Sigmoid colon (tissue), 4 donors: Measurements from ENCODE around the gene IDI1.

Experiments
- EP300 ChIP-seq, 4 donors: sonication (generic); formaldehyde crosslinking; IDR thresholded peaks; one replicate each; pipeline ENCODE4 v1.6.1; 2017; ENCODE audit warnings: antibody characterized with exemption in 4 of 4
- POLR2A ChIP-seq, 2 donors: fragments of 450-650 bp; IDR thresholded peaks; one replicate each; pipeline ENCODE4 v1.6.1; 2016; ENCODE audit warnings: antibody characterized with exemption in 2 of 2, mild to moderate bottlenecking in 2 of 2, moderate library complexity in 2 of 2
- POLR2AphosphoS5 ChIP-seq, 4 donors: sonication (generic); formaldehyde crosslinking; IDR thresholded peaks; one replicate each; pipeline ENCODE4 v1.6.1; 2017; ENCODE audit warnings: antibody characterized with exemption in 4 of 4
- TF ChIP-seq, protein P1 (sequence below), 4 experiments: fragments of 450-650 bp in 3 of 4; fragments of 200-600 bp in 1 of 4; IDR thresholded peaks; one replicate each; pipeline ENCODE4 v1.5.1; 2016 to 2019; ENCODE audit warnings: antibody characterized with exemption in 4 of 4, mild to moderate bottlenecking in 3 of 4, moderate library complexity in 2 of 4

DNA sequence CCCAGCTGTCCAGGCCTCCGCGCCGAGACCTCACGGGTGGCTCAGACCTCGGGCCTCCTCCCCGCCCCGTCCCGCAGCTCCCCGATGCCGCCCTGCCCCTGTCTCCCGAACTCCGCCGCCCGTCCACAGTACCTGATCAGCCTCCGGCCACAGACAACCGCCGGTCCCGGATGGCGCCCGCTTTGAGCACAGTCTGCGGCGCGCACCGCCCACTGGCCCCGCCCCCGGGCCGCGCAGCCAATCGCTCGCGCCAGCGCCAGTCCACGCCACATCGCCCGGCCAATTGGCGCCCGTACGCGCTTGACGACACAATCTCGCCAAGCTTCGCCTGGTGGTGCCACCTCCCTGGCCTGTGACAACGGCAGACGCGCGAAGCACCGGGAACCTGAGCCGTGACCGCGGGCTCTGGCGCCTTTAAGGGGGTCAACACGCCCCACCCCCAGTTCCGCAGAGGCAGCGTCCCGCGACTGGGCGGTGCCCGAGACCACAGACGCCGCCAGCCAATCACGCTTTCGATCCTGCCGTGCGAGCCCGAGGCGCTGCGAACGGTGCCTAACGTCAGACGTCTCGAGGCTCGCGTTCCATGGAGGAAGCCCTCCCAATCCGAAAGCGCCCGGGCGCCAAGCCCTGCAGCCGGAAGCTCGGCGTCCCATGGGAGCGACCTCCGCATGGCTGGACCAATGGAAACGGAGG is at the start of gene IDI1:
- peak in 1 of 4 donors; percentile 68 for TF ChIP-seq EP300 (IDR thresholded peaks at IDR 0.05)
- TF ChIP-seq, protein P1, sequence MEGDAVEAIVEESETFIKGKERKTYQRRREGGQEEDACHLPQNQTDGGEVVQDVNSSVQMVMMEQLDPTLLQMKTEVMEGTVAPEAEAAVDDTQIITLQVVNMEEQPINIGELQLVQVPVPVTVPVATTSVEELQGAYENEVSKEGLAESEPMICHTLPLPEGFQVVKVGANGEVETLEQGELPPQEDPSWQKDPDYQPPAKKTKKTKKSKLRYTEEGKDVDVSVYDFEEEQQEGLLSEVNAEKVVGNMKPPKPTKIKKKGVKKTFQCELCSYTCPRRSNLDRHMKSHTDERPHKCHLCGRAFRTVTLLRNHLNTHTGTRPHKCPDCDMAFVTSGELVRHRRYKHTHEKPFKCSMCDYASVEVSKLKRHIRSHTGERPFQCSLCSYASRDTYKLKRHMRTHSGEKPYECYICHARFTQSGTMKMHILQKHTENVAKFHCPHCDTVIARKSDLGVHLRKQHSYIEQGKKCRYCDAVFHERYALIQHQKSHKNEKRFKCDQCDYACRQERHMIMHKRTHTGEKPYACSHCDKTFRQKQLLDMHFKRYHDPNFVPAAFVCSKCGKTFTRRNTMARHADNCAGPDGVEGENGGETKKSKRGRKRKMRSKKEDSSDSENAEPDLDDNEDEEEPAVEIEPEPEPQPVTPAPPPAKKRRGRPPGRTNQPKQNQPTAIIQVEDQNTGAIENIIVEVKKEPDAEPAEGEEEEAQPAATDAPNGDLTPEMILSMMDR (IDR thresholded peaks at IDR 0.05) = no peak
- peak; percentile 85 to 89 for TF ChIP-seq POLR2A (IDR thresholded peaks at IDR 0.05)
- peak; percentile 87 to 98 (median 93) for TF ChIP-seq POLR2AphosphoS5 (IDR thresholded peaks at IDR 0.05)
